GM21528 (cell line): ENCODE results near the gene SH2B2.
"Not testable (repeated sequence)": the region's sequence is repeated elsewhere in the genome, so short reads cannot be mapped to it uniquely, and the experiment has no call there.

Experiments used
- ATAC-seq: cut with Tn5 transposase; IDR thresholded peaks from one replicate; pipeline ENCODE4 v1.9.1; 2021; ENCODE audit warnings: mild to moderate bottlenecking, moderate library complexity; ENCODE audit not compliant: unreplicated experiment, low FRiP score

SH2B2 gene

DNA sequence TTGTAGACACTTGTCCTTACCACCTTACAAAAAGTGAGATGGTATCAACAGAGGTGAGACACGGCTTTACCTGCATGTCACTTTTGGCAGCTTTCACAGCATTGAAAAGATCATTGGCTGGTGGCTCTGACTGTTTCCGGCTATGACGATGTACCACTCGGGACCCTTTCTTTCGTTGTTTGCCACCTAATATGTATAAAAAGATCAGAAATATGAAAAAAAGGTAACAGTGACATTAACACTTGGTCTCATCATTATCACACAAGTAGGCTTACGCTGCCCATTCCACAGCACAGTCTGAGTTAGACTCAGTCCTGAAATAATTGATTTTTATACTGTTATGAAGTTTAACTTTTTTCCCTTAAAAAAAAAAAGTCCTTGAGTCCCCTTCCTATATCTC is 40.5 kb downstream of the SH2B2 start:
- not testable (repeated sequence) for ATAC-seq

DNA sequence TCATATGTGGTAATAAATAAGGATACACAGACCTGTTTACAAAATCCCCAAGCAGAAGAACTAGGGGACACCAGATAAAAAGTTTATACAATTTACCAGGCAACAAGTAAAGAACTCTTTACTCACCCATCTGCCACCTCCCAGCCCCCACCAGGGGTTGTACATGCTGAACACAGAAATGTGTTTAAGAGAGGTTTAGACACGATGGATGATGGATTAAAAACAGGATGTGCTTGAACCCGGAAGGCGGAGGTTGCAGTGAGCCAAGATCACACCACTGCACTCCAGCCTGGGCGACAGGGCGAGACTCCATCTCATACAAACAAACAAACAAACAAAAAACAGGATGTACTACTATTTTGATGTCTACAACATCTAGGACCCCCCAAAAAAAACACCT is 42.2 kb downstream of the SH2B2 start:
- not testable (repeated sequence) for ATAC-seq

DNA sequence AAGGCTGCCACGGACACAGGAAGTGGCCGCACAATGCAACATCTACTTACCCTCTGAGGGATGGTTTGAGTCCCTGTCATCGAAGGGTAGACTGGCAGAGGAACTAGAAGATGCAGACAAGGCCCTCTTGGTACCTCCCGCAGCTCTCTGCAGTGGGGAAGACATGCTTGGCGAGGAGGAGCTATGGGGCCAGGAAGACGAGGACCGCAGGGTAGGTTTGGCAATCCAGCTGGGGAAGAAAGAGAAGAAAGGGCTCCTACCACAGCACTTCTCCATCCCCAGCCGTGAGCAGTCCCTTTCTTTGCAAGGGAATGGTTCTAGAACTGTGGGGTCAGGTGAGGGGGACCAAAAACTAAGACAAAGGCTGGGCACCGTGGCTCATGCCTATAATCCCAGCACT is 42.7 kb downstream of the SH2B2 start:
- not testable (repeated sequence) for ATAC-seq

DNA sequence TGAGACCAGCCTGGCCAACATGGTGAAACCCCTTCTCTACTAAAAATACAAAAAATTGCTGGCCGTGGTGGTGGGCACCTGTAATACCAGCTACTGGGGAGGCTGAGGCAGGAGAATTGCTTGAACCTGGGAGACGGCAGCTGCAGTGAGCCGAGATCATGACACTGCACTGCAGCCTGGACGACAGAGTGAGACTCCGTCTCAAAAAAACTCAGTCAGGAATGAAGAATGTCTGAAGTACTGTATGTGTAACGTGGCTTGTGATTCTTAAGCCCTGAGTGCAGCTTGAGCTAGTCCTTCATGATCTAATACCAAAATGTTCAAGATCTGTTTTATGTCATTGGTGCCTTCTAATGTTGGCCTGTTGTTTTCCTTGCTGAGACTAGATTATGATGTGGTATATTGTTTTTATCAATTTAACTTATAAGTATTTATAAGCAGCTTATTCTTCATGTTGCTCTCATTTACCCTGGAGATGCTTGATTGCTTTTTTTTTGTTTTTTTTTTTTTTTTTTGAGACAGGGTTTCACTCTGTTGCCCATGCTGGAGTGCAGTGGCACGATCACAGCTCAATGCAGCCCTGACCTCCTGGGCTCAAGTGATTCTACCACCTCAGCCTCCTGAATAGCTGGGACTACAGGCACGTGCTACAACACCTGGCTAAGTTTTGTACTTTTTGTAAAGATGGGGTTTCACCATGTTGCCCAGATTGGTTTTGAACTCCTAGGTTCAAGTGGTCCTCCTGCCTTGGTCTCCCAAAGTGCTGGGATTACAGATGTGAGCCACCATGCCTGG is 44.2 kb downstream of the SH2B2 start:
- not testable (repeated sequence) for ATAC-seq

DNA sequence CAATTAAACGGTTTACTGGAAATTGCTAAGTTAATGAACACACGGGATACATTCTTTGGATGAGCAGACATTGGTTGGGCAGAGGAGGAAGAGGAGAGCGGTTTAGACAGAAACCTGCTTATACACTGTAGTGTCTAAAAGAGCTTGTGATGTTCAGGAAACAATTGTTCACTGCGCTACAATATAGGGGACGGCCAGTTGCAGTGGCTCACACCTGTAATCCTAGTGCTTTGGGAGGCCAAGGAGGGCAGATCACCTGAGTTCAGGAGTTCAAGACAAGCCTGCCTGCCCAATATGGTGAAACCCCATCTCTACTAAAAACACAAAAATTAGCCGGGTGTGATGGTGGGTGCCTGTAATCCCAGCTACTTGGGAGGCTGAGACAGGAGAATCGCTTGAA is 48.9 kb downstream of the SH2B2 start:
- ATAC-seq: not testable (repeated sequence)

DNA sequence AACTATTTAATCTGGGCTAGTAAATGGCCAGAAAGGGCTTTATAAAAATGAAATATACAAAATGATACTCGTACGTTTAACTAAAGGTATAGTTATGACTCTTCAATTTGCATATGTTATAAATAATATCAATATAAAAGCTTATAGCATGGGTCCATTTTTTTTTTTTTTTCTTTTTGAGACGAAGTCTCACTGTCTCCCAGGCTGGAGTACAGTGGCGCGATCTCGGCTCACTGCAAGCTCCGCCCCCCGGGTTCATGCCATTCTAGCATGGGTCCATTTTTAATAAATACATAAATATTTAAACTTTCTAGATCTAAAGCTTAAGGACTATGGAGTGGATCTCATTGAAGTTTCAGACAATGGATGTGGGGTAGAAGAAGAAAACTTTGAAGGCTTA is 50.3 kb downstream of the SH2B2 start:
- not testable (repeated sequence) for ATAC-seq

DNA sequence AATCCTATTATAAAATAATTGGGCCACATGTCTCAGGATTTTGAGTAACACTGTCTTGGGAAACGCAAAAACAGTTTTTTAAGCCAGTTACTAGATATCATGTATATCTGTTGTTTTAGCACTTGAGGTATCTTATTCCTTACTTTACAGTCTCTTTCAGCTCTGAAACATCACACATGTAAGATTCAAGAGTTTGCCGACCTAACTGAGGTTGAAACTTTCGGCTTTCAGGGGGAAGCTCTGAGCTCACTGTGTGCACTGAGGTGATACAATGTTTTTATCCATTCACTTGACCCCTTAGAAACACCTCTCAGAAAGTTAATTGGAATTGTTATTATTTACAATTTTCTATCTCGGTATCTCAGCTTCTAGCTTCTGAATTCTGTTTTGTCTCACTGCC is 50.8 kb downstream of the SH2B2 start:
- ATAC-seq: not testable (repeated sequence)

DNA sequence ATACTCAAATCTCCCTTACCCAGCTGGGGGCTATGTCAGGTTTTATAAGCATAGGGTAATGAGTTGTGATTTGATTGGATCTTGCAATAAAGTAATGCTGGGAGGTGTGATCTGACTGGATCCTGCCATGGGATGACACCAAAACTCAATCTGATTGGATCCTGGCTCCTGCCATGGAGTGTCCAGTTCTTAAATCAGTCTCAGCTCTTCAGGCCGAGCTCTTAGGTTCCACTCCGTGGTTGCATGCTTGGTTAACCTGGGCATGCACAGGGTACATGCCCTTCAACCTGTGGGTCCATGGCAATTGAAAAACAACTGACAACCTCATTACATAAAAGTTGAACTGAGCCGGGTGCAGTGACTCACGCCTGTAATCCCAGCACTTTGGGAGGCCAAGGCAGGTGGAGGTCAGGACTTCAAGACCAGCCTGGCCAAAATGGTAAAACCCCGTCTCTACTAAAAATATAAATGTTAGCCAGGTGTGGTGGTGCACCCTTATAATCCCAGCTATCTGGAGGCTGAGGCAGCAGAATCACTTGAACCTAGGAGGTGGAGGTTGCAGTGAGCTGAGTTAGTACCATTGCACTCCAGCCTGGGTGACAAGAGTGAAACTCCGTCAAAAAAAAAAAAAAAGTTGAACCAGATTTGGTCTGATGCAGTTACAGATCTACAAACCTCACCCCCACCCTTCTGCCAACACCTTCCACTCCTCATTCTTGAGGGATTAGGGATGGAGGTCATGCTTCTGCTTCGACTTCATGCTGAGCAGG is 54.1 kb downstream of the SH2B2 start:
- ATAC-seq: not testable (repeated sequence)

DNA sequence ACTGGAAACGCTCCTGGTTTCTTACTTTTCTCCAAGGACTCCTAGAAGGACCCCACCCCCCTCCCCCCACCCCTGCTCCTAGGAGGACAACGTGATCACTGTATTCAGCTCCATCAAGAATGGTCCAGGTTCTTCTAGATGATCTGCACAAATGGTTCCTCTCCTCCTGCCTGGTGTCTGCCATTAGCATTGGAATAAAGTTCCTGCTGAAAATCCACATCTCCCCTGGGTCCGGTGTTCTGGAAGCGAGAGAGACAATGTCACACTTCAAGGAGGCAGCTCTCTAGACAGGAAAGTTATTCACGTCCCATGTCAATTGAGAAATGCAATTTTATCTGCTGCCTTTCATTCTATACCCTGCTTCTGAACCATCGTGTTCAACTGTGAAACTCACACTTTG is 60.3 kb downstream of the SH2B2 start:
- not testable (repeated sequence) for ATAC-seq

DNA sequence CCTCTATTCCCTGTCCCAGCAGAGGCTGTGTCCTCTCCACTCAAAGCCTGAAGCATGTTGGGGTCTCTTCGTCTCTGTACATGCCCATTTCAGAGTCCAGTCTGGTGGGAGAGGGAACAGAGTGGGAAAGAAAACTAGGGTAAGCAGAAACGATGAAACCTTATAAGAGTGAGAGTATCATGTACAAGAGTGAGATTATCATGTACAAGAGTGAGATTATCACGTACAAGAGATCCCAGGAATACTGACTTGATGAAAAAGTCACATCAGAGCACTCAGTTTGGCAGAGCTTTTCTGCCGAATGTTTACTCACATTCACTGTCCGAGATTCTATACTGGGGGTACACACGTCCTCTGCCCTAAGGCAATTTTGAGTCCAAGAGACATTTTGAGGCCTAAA is 69.7 kb downstream of the SH2B2 start, which contains the start of gene SPDYE6:
SPDYE6 (minus strand) TSS at position 101 of the 400 bp plus-strand sequence. CDS start 421 bp downstream, outside the sequence.
- not testable (repeated sequence) for ATAC-seq

DNA sequence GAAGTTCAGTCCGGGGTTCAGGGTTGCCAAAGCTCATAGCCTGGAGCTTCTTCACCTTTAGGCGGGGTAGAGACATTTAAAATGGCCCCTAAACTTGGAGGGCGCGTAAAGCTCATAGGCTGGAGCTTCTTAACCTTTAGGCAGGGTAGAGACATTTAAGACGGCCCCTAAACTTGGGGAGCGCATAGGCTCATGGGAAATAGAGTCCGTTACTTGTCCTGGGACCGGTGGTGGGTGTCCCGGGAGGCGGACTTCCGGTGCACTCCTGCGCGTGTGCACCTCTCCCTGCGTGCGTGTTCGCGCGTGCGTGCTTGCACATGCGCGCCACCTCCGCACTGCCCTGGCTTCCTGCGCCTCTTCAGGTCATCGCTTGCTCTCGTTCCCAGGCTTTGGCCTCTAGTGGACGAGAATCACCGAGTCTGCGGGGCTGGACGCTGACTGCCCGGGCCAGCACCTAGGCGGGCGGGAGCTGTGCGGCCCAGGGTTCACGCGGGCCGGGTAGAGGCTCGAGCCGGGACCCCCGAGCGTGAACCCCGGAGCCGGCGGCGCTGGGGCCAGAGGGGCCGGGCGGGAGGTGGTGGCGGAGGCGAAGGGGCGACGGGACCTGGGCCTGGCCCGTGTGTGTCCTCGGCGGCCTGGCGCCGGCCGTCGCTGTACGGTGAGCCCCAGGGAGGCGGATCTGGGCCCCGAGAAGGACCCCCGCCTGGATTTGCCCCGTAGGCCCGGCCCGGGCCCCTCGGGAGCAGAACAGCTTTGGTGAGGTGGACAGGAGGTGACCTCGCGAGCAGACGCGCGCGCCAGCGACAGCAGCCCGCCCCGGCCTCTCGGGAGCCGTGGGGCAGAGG is 77.1 kb downstream of the SH2B2 start:
- peak; percentile 99 for ATAC-seq

DNA sequence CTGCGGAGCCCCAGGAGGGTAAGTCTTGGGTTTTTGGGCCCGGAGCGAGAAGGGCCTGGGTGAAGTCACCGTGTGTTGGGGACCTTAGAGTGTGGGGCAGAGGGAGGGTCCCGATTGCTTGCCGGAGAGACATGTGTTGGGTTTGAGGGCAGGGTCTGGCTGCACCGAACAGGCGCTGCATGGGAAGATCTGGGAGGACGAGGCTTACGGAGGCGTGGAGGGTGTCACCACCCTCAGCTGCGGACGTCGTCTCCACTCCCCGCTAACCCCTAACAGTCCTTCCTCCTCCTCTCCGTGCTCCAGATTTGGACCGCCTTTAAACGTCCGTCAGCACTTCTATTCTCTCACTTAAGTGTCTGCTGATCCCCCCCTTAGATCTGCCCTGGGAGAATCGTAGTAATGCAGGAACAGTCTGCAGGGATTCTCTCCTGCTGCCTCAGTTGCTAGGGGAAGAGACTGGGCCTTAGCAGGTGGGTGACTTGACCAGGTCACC is 77.8 kb downstream of the SH2B2 start:
- ATAC-seq: not testable (repeated sequence)

DNA sequence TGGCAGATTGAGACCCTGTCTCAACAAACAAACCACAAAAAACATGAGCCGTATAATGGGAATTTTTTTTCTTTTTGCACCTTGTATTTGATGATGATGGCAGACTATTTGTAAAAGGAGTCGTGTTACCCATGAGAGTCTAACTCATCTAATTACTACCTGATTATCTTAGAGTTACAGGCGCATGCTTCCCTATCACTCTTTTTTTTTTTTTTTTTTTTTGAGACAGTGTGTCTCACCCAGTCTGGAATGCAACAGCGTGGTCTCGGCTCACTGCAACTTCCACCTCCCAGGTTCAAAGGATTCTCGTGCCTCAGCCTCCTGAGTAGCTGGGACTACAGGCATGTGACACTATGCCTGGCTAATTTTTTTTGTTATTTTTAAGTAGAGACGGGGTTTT is 78.7 kb downstream of the SH2B2 start:
- ATAC-seq: not testable (repeated sequence)

DNA sequence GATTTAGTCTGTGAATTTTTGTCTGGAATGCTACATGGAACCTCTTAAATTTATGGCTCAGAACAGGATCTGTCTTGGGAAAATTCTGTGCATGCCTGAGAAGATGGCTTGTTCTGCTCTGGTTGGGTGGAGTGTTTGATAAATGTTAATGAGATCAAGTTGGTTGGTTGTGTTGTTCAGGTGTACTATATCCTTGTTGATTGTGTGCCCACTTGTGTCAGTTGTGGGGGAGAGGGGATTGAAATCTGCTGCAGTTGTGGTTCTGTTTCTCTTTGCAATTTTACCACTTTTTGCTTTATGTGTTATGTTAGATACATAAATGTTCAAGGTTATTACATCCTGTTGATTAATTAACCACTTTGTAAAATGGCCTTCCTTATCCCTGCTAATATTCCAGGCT is 83.4 kb downstream of the SH2B2 start:
- not testable (repeated sequence) for ATAC-seq
